Measurements from ENCODE around the gene LGALS12. TPM values are rescaled to one million over a fixed set of nuclear protein-coding genes. Genes with fewer than 3 reads are reported as not detected.

The LGALS12 gene
- total and polyA plus RNA-seq, 2 donors (not counting 1 experiment from before 2014, with no cell fraction given): 0.19 TPM; not detected in 1

DNA sequence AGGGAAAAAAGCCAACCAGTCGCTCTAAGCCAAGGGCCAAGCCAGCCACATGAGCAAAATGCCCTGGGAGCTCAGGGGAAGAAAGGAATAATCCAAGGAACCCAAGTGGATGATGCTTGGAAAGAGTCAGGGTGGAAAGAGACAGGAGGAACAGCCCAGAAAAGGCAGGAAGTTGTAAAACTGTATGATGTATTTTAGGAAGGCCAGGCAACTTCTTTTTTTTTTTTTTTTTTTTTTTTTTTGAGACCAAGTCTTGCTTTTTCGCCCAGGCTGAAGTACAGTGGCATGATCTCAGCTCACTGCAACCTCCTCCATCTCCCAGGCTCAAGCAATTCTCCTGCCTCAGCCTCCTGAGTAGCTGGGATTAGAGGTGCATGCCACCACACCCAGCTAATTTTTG is 1.6 kb downstream of the LGALS12 start:
- Histone ChIP-seq H3K4me1 (ENCODE audit: control insufficient read depth in 2 of 2, insufficient read depth in 2 of 2, low read length in 2 of 2) (peaks cover 4 to 7% of the 10 kb centered on the region in 2 donors), H3K27me3 (replicated peaks in 1 of 4; ENCODE audit: control extremely low read depth in 1 of 4, control insufficient read depth in 3 of 4, insufficient read depth in 4 of 4, low read length in 3 of 4) (peaks cover 0 to 26% (median 3%) of the 10 kb centered on the region in 4 experiments), H3K36me3 (replicated peaks in 1 of 2; ENCODE audit: control extremely low read depth in 1 of 2, control insufficient read depth in 1 of 2, extremely low read depth in 1 of 2, insufficient read depth in 2 of 2, low read length in 1 of 2) (no peaks in the 10 kb centered on the region), H3K9me3 (ENCODE audit: control extremely low read depth in 1 of 3, control insufficient read depth in 2 of 3, insufficient read depth in 1 of 3, low read length in 2 of 3) (no peaks in the 10 kb centered on the region), H3K4me3 (ENCODE audit: control extremely low read depth in 1 of 5, extremely low read depth in 1 of 5, insufficient read depth in 1 of 5, low read depth in 2 of 5, low read length in 4 of 5) (no peak overlapping the region), H3K4me2 (replicated peaks; ENCODE audit: low read depth, low read length, poor library complexity, severe bottlenecking) (no peak overlapping the region), H3K27ac (ENCODE audit: low read length in 2 of 2) (no peak overlapping the region), H2AFZ (ENCODE audit: insufficient read depth, low read depth, low read length, poor library complexity, severe bottlenecking) (no peak overlapping the region), H4K20me1 (ENCODE audit: control insufficient read depth, insufficient read depth, low read length, poor library complexity, severe bottlenecking) (no peaks in the 10 kb centered on the region), H3K9ac (ENCODE audit: low read length) (no peak overlapping the region), H3K79me2 (ENCODE audit: control insufficient read depth, insufficient read depth, low read length) (no peaks in the 10 kb centered on the region)
- Mint-ChIP-seq H3K27ac (no peak overlapping the region), H3K9me3 (ENCODE audit: insufficient read depth) (no peaks in the 10 kb centered on the region), H3K27me3 (peaks cover 27% of the 10 kb centered on the region), H3K4me3 (no peak overlapping the region), H3K4me1 (no peaks in the 10 kb centered on the region)
- WGBS (ENCODE audit: insufficient coverage): 80% methylated on average over 1 of the region's 2 CpGs
- no peak for DNase-seq
- intact Hi-C loops (cut with micrococcal nuclease): no loop called here
- no peak for ATAC-seq (ENCODE audit: low read depth)
- POLR2A ChIA-PET: no interaction called here
- no peak for TF ChIP-seq EZH2 (IDR thresholded peaks at IDR 0.05; ENCODE audit: borderline replicate concordance, insufficient read depth, low read depth, low read length, poor library complexity, severe bottlenecking)
- TF ChIP-seq, protein P1, sequence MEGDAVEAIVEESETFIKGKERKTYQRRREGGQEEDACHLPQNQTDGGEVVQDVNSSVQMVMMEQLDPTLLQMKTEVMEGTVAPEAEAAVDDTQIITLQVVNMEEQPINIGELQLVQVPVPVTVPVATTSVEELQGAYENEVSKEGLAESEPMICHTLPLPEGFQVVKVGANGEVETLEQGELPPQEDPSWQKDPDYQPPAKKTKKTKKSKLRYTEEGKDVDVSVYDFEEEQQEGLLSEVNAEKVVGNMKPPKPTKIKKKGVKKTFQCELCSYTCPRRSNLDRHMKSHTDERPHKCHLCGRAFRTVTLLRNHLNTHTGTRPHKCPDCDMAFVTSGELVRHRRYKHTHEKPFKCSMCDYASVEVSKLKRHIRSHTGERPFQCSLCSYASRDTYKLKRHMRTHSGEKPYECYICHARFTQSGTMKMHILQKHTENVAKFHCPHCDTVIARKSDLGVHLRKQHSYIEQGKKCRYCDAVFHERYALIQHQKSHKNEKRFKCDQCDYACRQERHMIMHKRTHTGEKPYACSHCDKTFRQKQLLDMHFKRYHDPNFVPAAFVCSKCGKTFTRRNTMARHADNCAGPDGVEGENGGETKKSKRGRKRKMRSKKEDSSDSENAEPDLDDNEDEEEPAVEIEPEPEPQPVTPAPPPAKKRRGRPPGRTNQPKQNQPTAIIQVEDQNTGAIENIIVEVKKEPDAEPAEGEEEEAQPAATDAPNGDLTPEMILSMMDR (IDR thresholded peaks at IDR 0.05): no peak
- CTCF ChIA-PET: interaction anchor here (0.9 to 2.6 kb wide), 3 partner anchors 28 to 128 kb away, joined by 3 to 10 read pairs (median 3); no protein-coding TSS in a partner anchor

- H2AFZ ChIP-seq (ENCODE audit: insufficient read depth, low read depth, low read length, poor library complexity, severe bottlenecking): no peak overlapping the region
- no peaks in the 10 kb centered on the region for H3K79me2 ChIP-seq (ENCODE audit: control insufficient read depth, insufficient read depth, low read length)
- H3K4me1 ChIP-seq (ENCODE audit: control insufficient read depth in 2 of 2, insufficient read depth in 2 of 2, low read length in 2 of 2): peaks cover 4 to 7% of the 10 kb centered on the region in 2 donors
- TF ChIP-seq, protein P1 (IDR thresholded peaks at IDR 0.05): no peak
- TF ChIP-seq EZH2 (IDR thresholded peaks at IDR 0.05; ENCODE audit: borderline replicate concordance, insufficient read depth, low read depth, low read length, poor library complexity, severe bottlenecking): no peak
- H3K4me3 ChIP-seq (ENCODE audit: control extremely low read depth in 1 of 5, extremely low read depth in 1 of 5, insufficient read depth in 1 of 5, low read depth in 2 of 5, low read length in 4 of 5): no peak overlapping the region
- 100% methylated on average over 1 of the region's 3 CpGs for WGBS (ENCODE audit: insufficient coverage)
- Mint-ChIP-seq H3K27ac (no peak overlapping the region), H3K27me3 (peaks cover 27% of the 10 kb centered on the region), H3K4me1 (no peaks in the 10 kb centered on the region), H3K4me3 (no peak overlapping the region), H3K9me3 (ENCODE audit: insufficient read depth) (no peaks in the 10 kb centered on the region)
- H4K20me1 ChIP-seq (ENCODE audit: control insufficient read depth, insufficient read depth, low read length, poor library complexity, severe bottlenecking): no peaks in the 10 kb centered on the region
- POLR2A ChIA-PET: no interaction called here
- H3K9ac ChIP-seq (ENCODE audit: low read length): no peak overlapping the region
- ATAC-seq (ENCODE audit: low read depth) (no peak), DNase-seq (no peak)
- intact Hi-C loops (cut with micrococcal nuclease): no loop called here
- no peaks in the 10 kb centered on the region for H3K9me3 ChIP-seq (ENCODE audit: control extremely low read depth in 1 of 3, control insufficient read depth in 2 of 3, insufficient read depth in 1 of 3, low read length in 2 of 3)
- H3K4me2 ChIP-seq (replicated peaks; ENCODE audit: low read depth, low read length, poor library complexity, severe bottlenecking): no peak overlapping the region
- peaks cover 0 to 26% (median 3%) of the 10 kb centered on the region in 4 experiments for H3K27me3 ChIP-seq (replicated peaks in 1 of 4; ENCODE audit: control extremely low read depth in 1 of 4, control insufficient read depth in 3 of 4, insufficient read depth in 4 of 4, low read length in 3 of 4)
- no peak overlapping the region for H3K27ac ChIP-seq (ENCODE audit: low read length in 2 of 2)
- CTCF ChIA-PET: interaction anchor here (0.9 to 2.6 kb wide), 3 partner anchors 29 to 128 kb away, joined by 3 to 10 read pairs (median 3); no protein-coding TSS in a partner anchor
- H3K36me3 ChIP-seq (replicated peaks in 1 of 2; ENCODE audit: control extremely low read depth in 1 of 2, control insufficient read depth in 1 of 2, extremely low read depth in 1 of 2, insufficient read depth in 2 of 2, low read length in 1 of 2): no peaks in the 10 kb centered on the region
Observed at GRCh38 chr11:63508009-63508408, 2.1 kb downstream of the LGALS12 start.
